Heart left ventricle (tissue), 16 donors: ENCODE measurements around the gene DHX8. TPM values are rescaled to one million over a fixed set of nuclear protein-coding genes. Genes with fewer than 3 reads are reported as not detected.

Experiments
- ATAC-seq, 4 donors: fragments of 200-7000 bp; cut with Tn5 transposase; one replicate each; pipeline ENCODE4 v1.9.1; 2020 to 2022; ENCODE audit warnings: moderate library complexity in 4 of 4, mild to moderate bottlenecking in 3 of 4, moderate number of reproducible peaks in 1 of 4
- DNase-seq, 5 donors: peaks; one replicate each; pipeline ENCODE4 v3.0.0-alpha.2; 2020
- H3K27ac ChIP-seq, 12 donors: fragments of 200-600 bp; sonication (generic) in 4 of 12; one replicate each; pipeline versions ENCODE4 v1.5.0 to v1.8.0; 2016 to 2022; ENCODE audit warnings: mild to moderate bottlenecking in 2 of 12
- H3K27me3 ChIP-seq, 9 donors: fragments of 200-600 bp; sonication (generic) in 2 of 9; one replicate each; pipeline versions ENCODE4 v1.5.1 to v1.8.0; 2016 to 2022; ENCODE audit warnings: mild to moderate bottlenecking in 3 of 9
- H3K36me3 ChIP-seq, 9 donors: fragments of 200-600 bp; sonication (generic) in 2 of 9; one replicate each; pipeline versions ENCODE4 v1.5.0 to v1.8.0; 2018 to 2022; ENCODE audit warnings: mild to moderate bottlenecking in 2 of 9
- H3K4me1 ChIP-seq, 12 donors: fragments of 200-600 bp; sonication (generic) in 4 of 12; one replicate each; pipeline versions ENCODE4 v1.5.0 to v1.8.0; 2016 to 2022; ENCODE audit warnings: mild to moderate bottlenecking in 3 of 12
- H3K4me3 ChIP-seq, 12 donors: fragments of 200-600 bp; sonication (generic) in 4 of 12; one replicate each; pipeline versions ENCODE4 v1.5.0 to v1.8.0; 2017 to 2022; ENCODE audit warnings: mild to moderate bottlenecking in 9 of 12, moderate library complexity in 4 of 12
- H3K9me3 ChIP-seq, 12 donors: fragments of 200-600 bp; sonication (generic) in 4 of 12; one replicate each; pipeline versions ENCODE4 v1.5.0 to v1.8.0; 2016 to 2022; ENCODE audit warnings: mild to moderate bottlenecking in 1 of 12
- POLR2A ChIP-seq, 2 donors: fragments of 450-650 bp; IDR thresholded peaks; one replicate each; pipeline ENCODE4 v1.6.1; 2017; ENCODE audit warnings: antibody characterized with exemption in 2 of 2, mild to moderate bottlenecking in 2 of 2, moderate library complexity in 2 of 2
- WGBS, 4 donors: extraction: QIAGEN DNeasy Blood & Tissue Kit in 2 of 4; methylation state at CpG; one replicate each; pipeline versions ENCODE4 v1.1.5 to v1.1.7; 2013 to 2018; 5-methylcytosine and 5-hydroxymethylcytosine counted together
- intact Hi-C, 10 donors: fragments of 100-400 bp; cut with DNase I; formaldehyde crosslinking; loops; one replicate each; pipeline versions ENCODE4 v1.11.1 to v1.14.2; 2022
- polyA plus RNA-seq, 2 donors: library from polyadenylated mRNA; stranded (reverse); fragments of 200-250 nt; gene quantifications; one replicate each; pipeline ENCODE4 v1.2.3, GENCODE V29; 2013
- total RNA-seq, 9 donors: library from RNA; depleted of rRNA in 2 of 9; stranded (reverse); fragments of >200 nt in 2 of 9; fragmentation: NEBNext Ultra II Directional in 3 of 9; extraction: Animal tissue kit (Norgen Biotek cat#: 25700) in 3 of 9; gene quantifications; one replicate each; pipeline versions ENCODE4 v1.1.0 to v1.2.4, GENCODE V29; 2016 to 2023
- TF ChIP-seq, protein P1 (sequence below), 12 donors: fragments of 200-600 bp; sonication (generic) in 4 of 12; IDR thresholded peaks; one replicate each; pipeline versions ENCODE4 v1.5.0 to v1.8.0; 2018 to 2022; ENCODE audit warnings: antibody characterized with exemption in 12 of 12, mild to moderate bottlenecking in 5 of 12
- donor health status: ischemic (EF 13 %, LVEDD 7.1; RV severe dilation, severe dysfunction).
- donor health status: healthy with polysubstance abuse.
- donor health status: DM: no; HTN: yes; CAD: no.
- donor health status: DM: no; HTN: no; CAD: no.
- donor health status: ischemic (EF 25% LVEDD 6.9; RV normal size, moderate dysfunction).
- donor health status: ischemic (EF 25% LVEDD 5.7; RV mildly dilated, moderate dysfunction).
- donor health status: healthy.
- donor health status: DM: yes; HTN: yes; CAD: no.
- donor health status: ischemic (EF 35%, LVEDD 5.7; RV mildly dilated, moderate dysfunction).
- donor health status: nonischemic (EF 11% LVEDD 7.7; RV severe dilation, severe dysfunction).
- donor health status: DM: yes; HTN: yes; CAD: no.
- donor health status: PGD.
- donor health status: ischemic (EF 29% LVEDD 5.4; RV normal size, mild dysfunction).
- donor health status: nonischemic (EF 23%, LVEDD 6.1; RV moderate dilation, normal function).

Gene DHX8
- total and polyA plus RNA-seq, 11 donors = 13.4 to 41.0 (median 28.1) TPM

GRCh38 chr17:43547659-43548256 is 64.0 kb downstream of the DHX8 start:
- TF ChIP-seq, protein P1, sequence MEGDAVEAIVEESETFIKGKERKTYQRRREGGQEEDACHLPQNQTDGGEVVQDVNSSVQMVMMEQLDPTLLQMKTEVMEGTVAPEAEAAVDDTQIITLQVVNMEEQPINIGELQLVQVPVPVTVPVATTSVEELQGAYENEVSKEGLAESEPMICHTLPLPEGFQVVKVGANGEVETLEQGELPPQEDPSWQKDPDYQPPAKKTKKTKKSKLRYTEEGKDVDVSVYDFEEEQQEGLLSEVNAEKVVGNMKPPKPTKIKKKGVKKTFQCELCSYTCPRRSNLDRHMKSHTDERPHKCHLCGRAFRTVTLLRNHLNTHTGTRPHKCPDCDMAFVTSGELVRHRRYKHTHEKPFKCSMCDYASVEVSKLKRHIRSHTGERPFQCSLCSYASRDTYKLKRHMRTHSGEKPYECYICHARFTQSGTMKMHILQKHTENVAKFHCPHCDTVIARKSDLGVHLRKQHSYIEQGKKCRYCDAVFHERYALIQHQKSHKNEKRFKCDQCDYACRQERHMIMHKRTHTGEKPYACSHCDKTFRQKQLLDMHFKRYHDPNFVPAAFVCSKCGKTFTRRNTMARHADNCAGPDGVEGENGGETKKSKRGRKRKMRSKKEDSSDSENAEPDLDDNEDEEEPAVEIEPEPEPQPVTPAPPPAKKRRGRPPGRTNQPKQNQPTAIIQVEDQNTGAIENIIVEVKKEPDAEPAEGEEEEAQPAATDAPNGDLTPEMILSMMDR (IDR thresholded peaks at IDR 0.05) = no peak
- no peak for TF ChIP-seq POLR2A (IDR thresholded peaks at IDR 0.05)
- Histone ChIP-seq H3K27ac (no peak overlapping the region), H3K36me3 (no peaks in the 10 kb centered on the region), H3K9me3 (no peaks in the 10 kb centered on the region), H3K4me3 (no peak overlapping the region), H3K27me3 (peaks cover 0 to 32% (median 0%) of the 10 kb centered on the region in 9 donors), H3K4me1 (peaks cover 4 to 35% (median 14%) of the 10 kb centered on the region in 12 donors)
- intact Hi-C loops = no loop called here
- no peak for ATAC-seq
- DNase-seq = no peak

- TF ChIP-seq, protein P1 (IDR thresholded peaks at IDR 0.05) = no peak
- TF ChIP-seq POLR2A (IDR thresholded peaks at IDR 0.05) = no peak
These were observed 65.1 kb downstream of the DHX8 start for GRCh38 chr17:43548689-43549379.

GRCh38 chr17:43549496-43549895 is 65.7 kb downstream of the DHX8 start:
- ATAC-seq (no peak), DNase-seq (no peak)
- Histone ChIP-seq H3K4me1 (peaks cover 4 to 36% (median 14%) of the 10 kb centered on the region in 12 donors), H3K9me3 (no peaks in the 10 kb centered on the region), H3K36me3 (no peaks in the 10 kb centered on the region), H3K4me3 (no peak overlapping the region), H3K27ac (no peak overlapping the region), H3K27me3 (peaks cover 0 to 33% (median 0%) of the 10 kb centered on the region in 9 donors)
- intact Hi-C loops = no loop called here
- no peak for TF ChIP-seq POLR2A (IDR thresholded peaks at IDR 0.05)
- TF ChIP-seq, protein P1 (IDR thresholded peaks at IDR 0.05) = no peak
- WGBS, 4 donors = 88 to 94% (median 89%) methylated on average over 5 of the region's 5 CpGs

More at GRCh38 chr17:43548689-43549379, 65.1 kb downstream of the DHX8 start:
- intact Hi-C loops = no loop called here
- Histone ChIP-seq H3K4me3 (no peak overlapping the region), H3K36me3 (no peaks in the 10 kb centered on the region), H3K27ac (no peak overlapping the region), H3K9me3 (no peaks in the 10 kb centered on the region), H3K27me3 (peaks cover 0 to 32% (median 0%) of the 10 kb centered on the region in 9 donors), H3K4me1 (peaks cover 4 to 36% (median 14%) of the 10 kb centered on the region in 12 donors)
- ATAC-seq = no peak
- WGBS, 4 donors = 74 to 92% (median 85%) methylated on average over 3 of the region's 3 CpGs
- no peak for DNase-seq

- H3K27me3 ChIP-seq = peaks cover 0 to 24% (median 0%) of the 10 kb centered on the region in 9 donors
- no peak for TF ChIP-seq POLR2A (IDR thresholded peaks at IDR 0.05)
- TF ChIP-seq, protein P1 (IDR thresholded peaks at IDR 0.05) = no peak
- 87 to 94% (median 89%) methylated on average over 4 of the region's 4 CpGs for WGBS, 4 donors
- no peak overlapping the region for H3K27ac ChIP-seq
- intact Hi-C loops = loop anchor here in 1 of 10 donors (5.0 kb wide), 1 partner anchor 33 kb away; no protein-coding TSS in a partner anchor
- DNase-seq = no peak
- ATAC-seq = no peak
- no peak overlapping the region for H3K4me3 ChIP-seq
- no peaks in the 10 kb centered on the region for H3K9me3 ChIP-seq
- peaks cover 4 to 25% (median 9%) of the 10 kb centered on the region in 12 donors for H3K4me1 ChIP-seq
- H3K36me3 ChIP-seq = no peaks in the 10 kb centered on the region
These were observed 67.0 kb downstream of the DHX8 start for GRCh38 chr17:43550754-43551153.
